IMR-90 (cell line): Measurements from ENCODE around the gene GSG1L. TPM values are rescaled to one million over a fixed set of nuclear protein-coding genes. Genes with fewer than 3 reads are reported as not detected.
A peak's percentile ranks its signal among the peaks of the same experiment; 100 is the strongest.

ENCODE experiments used
- ATAC-seq: fragments of 200-7000 bp; cut with Tn5 transposase; 2 replicates; pipeline ENCODE4 v1.9.1; 2020; ENCODE audit warnings: low read depth, mild to moderate bottlenecking, moderate library complexity
- BruUV-seq: library from RNA; stranded (reverse); fragments of 400-500 nt; replicated peaks from 2 replicates; lab custom pipeline; 2021; lab: Mats Ljungman, UMichigan
- CTCF ChIA-PET: fragments of 300-600 bp; formaldehyde crosslinking; extraction: SDS; loops from one replicate; lab custom pipeline; 2021; ENCODE audit warnings: antibody characterized with exemption; lab: Yijun Ruan, JAX
- POLR2A ChIA-PET: fragments of 300-600 bp; sonication (Branson Sonifier 250); formaldehyde crosslinking; loops from one replicate; lab custom pipeline; 2022; ENCODE audit warnings: antibody characterized with exemption; ENCODE audit not compliant: unreplicated experiment; lab: Charles Lee
- DNase-seq: peaks from one replicate; pipeline ENCODE4 v3.0.0; 2013
- H2AFZ ChIP-seq: replicated peaks from 2 replicates; pipeline ENCODE3; 2013; ENCODE audit warnings: low read length, mild to moderate bottlenecking; ENCODE audit not compliant: poor library complexity
- H2AK5ac ChIP-seq: 2 replicates; pipeline ENCODE4 v1.6.1; 2013; ENCODE audit warnings: low read depth, low read length, inconsistent platforms
- H2AK9ac ChIP-seq: replicated peaks from 2 replicates; pipeline ENCODE3; 2013; ENCODE audit warnings: mild to moderate bottlenecking, low read depth, low read length, moderate library complexity; ENCODE audit not compliant: poor library complexity
- H2BK120ac ChIP-seq: 2 replicates; pipeline ENCODE4 v1.6.1; 2013; ENCODE audit warnings: low read depth, low read length, inconsistent platforms
- H2BK15ac ChIP-seq: 3 replicates; pipeline ENCODE4 v1.6.1; 2013; ENCODE audit warnings: low read depth, low read length, inconsistent platforms
- H2BK20ac ChIP-seq: 2 replicates; pipeline ENCODE4 v1.6.1; 2013; ENCODE audit warnings: low read depth, mild to moderate bottlenecking, inconsistent platforms, low read length, moderate library complexity
- H2BK5ac ChIP-seq: 2 replicates; pipeline ENCODE4 v1.6.1; 2013; ENCODE audit warnings: mild to moderate bottlenecking, low read depth, low read length, inconsistent platforms; ENCODE audit not compliant: poor library complexity, severe bottlenecking
- H3K14ac ChIP-seq: replicated peaks from 2 replicates; pipeline ENCODE4 v1.6.1; 2013; ENCODE audit warnings: low read depth, low read length, inconsistent platforms
- H3K18ac ChIP-seq: 2 replicates; pipeline ENCODE4 v1.6.1; 2013; ENCODE audit warnings: low read depth, low read length, control low read depth
- H3K23ac ChIP-seq: 2 replicates; pipeline ENCODE4 v1.6.1; 2013; ENCODE audit warnings: low read depth, low read length, inconsistent platforms
- H3K27ac ChIP-seq: 2 replicates; pipeline ENCODE4 v1.5.1; 2013; ENCODE audit warnings: mild to moderate bottlenecking, control low read depth, low read length; ENCODE audit not compliant: insufficient read depth
- H3K27me3 ChIP-seq: 2 replicates; pipeline ENCODE4 v1.6.1; 2013; ENCODE audit warnings: low read length; ENCODE audit not compliant: control insufficient read depth, insufficient read depth
- H3K36me3 ChIP-seq: 2 replicates; pipeline ENCODE4 v1.6.1; 2013; ENCODE audit warnings: low read length, mixed read lengths; ENCODE audit not compliant: control insufficient read depth, insufficient read depth
- H3K4ac ChIP-seq: 2 replicates; pipeline ENCODE4 v1.6.1; 2013; ENCODE audit warnings: low read depth, low read length, inconsistent platforms
- H3K4me1 ChIP-seq: 2 replicates; pipeline ENCODE4 v1.6.1; 2013; ENCODE audit warnings: low read length, mixed read lengths; ENCODE audit not compliant: control insufficient read depth, insufficient read depth
- H3K4me2 ChIP-seq: 2 replicates; pipeline ENCODE4 v1.6.1; 2013; ENCODE audit warnings: low read depth, mild to moderate bottlenecking, control low read depth, low read length, moderate library complexity
- H3K4me3 ChIP-seq: 2 replicates; pipeline ENCODE4 v1.5.1; 2013; ENCODE audit warnings: low read depth, mild to moderate bottlenecking, control low read depth, low read length, moderate library complexity; ENCODE audit not compliant: insufficient read depth
- H3K56ac ChIP-seq: 2 replicates; pipeline ENCODE4 v1.6.1; 2013; ENCODE audit warnings: low read length, inconsistent platforms; ENCODE audit not compliant: insufficient read depth; ENCODE audit errors: extremely low read depth
- H3K79me1 ChIP-seq, 2 experiments: 2 replicates each; pipeline ENCODE4 v1.6.1; 2013; ENCODE audit warnings: low read length in 2 of 2, inconsistent platforms in 1 of 2, low read depth in 1 of 2
- H3K9ac ChIP-seq: 2 replicates; pipeline ENCODE4 v1.6.1; 2013; ENCODE audit warnings: low read depth, low read length, control low read depth
- H3K9me1 ChIP-seq: 2 replicates; pipeline ENCODE4 v1.6.1; 2013; ENCODE audit warnings: low read length, inconsistent platforms; ENCODE audit not compliant: insufficient read depth
- H3K9me3 ChIP-seq: 2 replicates; pipeline ENCODE4 v1.6.1; 2013; ENCODE audit warnings: low read length; ENCODE audit not compliant: control insufficient read depth, insufficient read depth
- H4K20me1 ChIP-seq: 2 replicates; pipeline ENCODE4 v1.6.1; 2013; ENCODE audit warnings: low read length, inconsistent platforms; ENCODE audit not compliant: insufficient read depth
- H4K5ac ChIP-seq: 2 replicates; pipeline ENCODE4 v1.6.1; 2013; ENCODE audit warnings: mild to moderate bottlenecking, low read depth, low read length, control low read depth
- H4K8ac ChIP-seq, 2 experiments: 2 replicates each; pipeline ENCODE4 v1.6.1; 2013; ENCODE audit warnings: low read depth in 2 of 2, low read length in 2 of 2, control low read depth in 1 of 2, inconsistent platforms in 1 of 2
- H4K91ac ChIP-seq: 2 replicates; pipeline ENCODE4 v1.6.1; 2013; ENCODE audit warnings: low read depth, low read length, inconsistent platforms; ENCODE audit not compliant: insufficient read depth
- CEBPB ChIP-seq: IDR thresholded peaks from 2 replicates; pipeline ENCODE4 v1.6.1; 2012; ENCODE audit warnings: low read depth, low read length, improper control_type of control experiment
- CHD1 ChIP-seq: IDR thresholded peaks from 2 replicates; pipeline ENCODE4 v1.6.1; 2012; ENCODE audit warnings: low read depth, low read length, improper control_type of control experiment
- FOS ChIP-seq: fragments of 150-350 bp; IDR thresholded peaks from 2 replicates; pipeline ENCODE4 v1.6.1; 2016; ENCODE audit warnings: low read depth, low read length
- MAZ ChIP-seq: IDR thresholded peaks from 2 replicates; pipeline ENCODE4 v1.6.1; 2012; ENCODE audit warnings: low read depth, mild to moderate bottlenecking, low read length, improper control_type of control experiment, moderate library complexity, borderline replicate concordance
- MXI1 ChIP-seq: IDR thresholded peaks from 2 replicates; pipeline ENCODE4 v1.6.1; 2012; ENCODE audit warnings: low read depth, mild to moderate bottlenecking, low read length, moderate library complexity, borderline replicate concordance
- RFX5 ChIP-seq: IDR thresholded peaks from 2 replicates; pipeline ENCODE4 v1.8.0; 2012; ENCODE audit warnings: low read depth, mild to moderate bottlenecking, low read length, moderate library complexity
- WGBS, 2 experiments: methylation state at CpG; one replicate each; pipeline versions ENCODE4 v1.1.5 to v1.1.7; 2013; ENCODE audit warnings: missing lambda C conversion rate in 2 of 2; ENCODE audit not compliant: insufficient read length in 1 of 2; ENCODE audit errors: extremely low coverage in 2 of 2; 5-methylcytosine and 5-hydroxymethylcytosine counted together
- dilution Hi-C: fragments of 300-500 bp; cut with HindIII; formaldehyde crosslinking; loops from one replicate; pipeline ENCODE4 v1.14.3; 2018; ENCODE audit warnings: low sequenced_read_pairs; ENCODE audit not compliant: unreplicated experiment
- in situ Hi-C: fragments of 300-500 bp; cut with MboI; formaldehyde crosslinking; loops from 3 replicates; pipeline ENCODE4 v1.14.3; 2019; ENCODE audit warnings: low sequenced_read_pairs, inconsistent platforms, mixed read lengths
- intact Hi-C: fragments of 100-400 bp; cut with micrococcal nuclease; formaldehyde crosslinking; loops from 2 replicates; pipeline ENCODE4 v1.10.0; 2022
- polyA plus RNA-seq, 3 experiments: library from polyadenylated mRNA; depleted of rRNA; stranded (reverse); fragments of >200 nt; gene quantifications; 2 replicates each; pipeline ENCODE4 v1.2.3, GENCODE V29; 2012; ENCODE audit warnings: low replicate concordance in 1 of 3
- total RNA-seq: library from RNA; depleted of rRNA; stranded (reverse); fragments of >200 nt; gene quantifications from 2 replicates; pipeline ENCODE4 v1.2.3, GENCODE V29; 2012

GSG1L gene
- total and polyA plus RNA-seq, 2 of the 4 experiments (the other 2 are of a cell fraction): not detected

- TF ChIP-seq FOS (no peak), CEBPB (no peak), MAZ (no peak)
These were observed 636 bp upstream of the GSG1L start (continued) for GRCh38 chr16:28064150-28064549.

- Histone ChIP-seq H3K9ac (no peak overlapping the region), H3K36me3 (no peaks in the 10 kb centered on the region), H2BK120ac (no peak overlapping the region), H3K79me1 (no peaks in the 10 kb centered on the region), H4K5ac (no peak overlapping the region), H3K4me2 (no peak overlapping the region), H3K14ac (no peak overlapping the region), H4K8ac (no peak overlapping the region), H3K9me1 (0 out of 2 replicates have a peak, but pooled peaks cover 4% of the 10 kb centered on the region), H2BK20ac (no peak overlapping the region), H2AK9ac (no peak overlapping the region), H3K9me3 (no peaks in the 10 kb centered on the region), H3K4me3 (no peak overlapping the region), H2AK5ac (no peak overlapping the region), H3K56ac (no peak overlapping the region), H3K27ac (no peak overlapping the region), H3K4me1 (no peaks in the 10 kb centered on the region), H3K23ac (no peak overlapping the region), H3K27me3 (peaks cover 76% of the 10 kb centered on the region), H2BK5ac (no peak overlapping the region), H4K20me1 (no peaks in the 10 kb centered on the region), H4K91ac (no peak overlapping the region), H2AFZ (peak overlapping the region; percentile 67), H3K18ac (no peak overlapping the region), H2BK15ac (no peak overlapping the region), H3K4ac (no peak overlapping the region)
- POLR2A ChIA-PET: no interaction called here
- TF ChIP-seq MXI1 (no peak), CHD1 (no peak), RFX5 (no peak)
- dilution Hi-C loops (no loop called here), in situ Hi-C loops (loop anchor here (10.0 kb wide), 1 partner anchor 278 kb away; no protein-coding TSS in a partner anchor), intact Hi-C loops (no loop called here)
- CTCF ChIA-PET: no interaction called here
- peak; percentile 25 for ATAC-seq
- no TSS peak for BruUV-seq
- DNase-seq: peak; percentile 10
- WGBS, 2 experiments: 2% methylated on average over 42 of the region's 99 CpGs; no CpG with 5 or more reads in 1 of the 2 experiments
These were observed 530 bp downstream of the GSG1L start for GRCh38 chr16:28062847-28063521.
